ENCODE data around the gene ZNF830. TPM values are rescaled to one million over a fixed set of nuclear protein-coding genes. Genes with fewer than 3 reads are reported as not detected.

ZNF830 gene, protein sequence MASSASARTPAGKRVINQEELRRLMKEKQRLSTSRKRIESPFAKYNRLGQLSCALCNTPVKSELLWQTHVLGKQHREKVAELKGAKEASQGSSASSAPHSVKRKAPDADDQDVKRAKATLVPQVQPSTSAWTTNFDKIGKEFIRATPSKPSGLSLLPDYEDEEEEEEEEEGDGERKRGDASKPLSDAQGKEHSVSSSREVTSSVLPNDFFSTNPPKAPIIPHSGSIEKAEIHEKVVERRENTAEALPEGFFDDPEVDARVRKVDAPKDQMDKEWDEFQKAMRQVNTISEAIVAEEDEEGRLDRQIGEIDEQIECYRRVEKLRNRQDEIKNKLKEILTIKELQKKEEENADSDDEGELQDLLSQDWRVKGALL
- 3.8 and 5.1 TPM in 2 replicates for polyA plus RNA-seq (2011; rRNA removed)
- polyA minus RNA-seq (2011; rRNA and poly(A)+ RNA removed): 2.8 TPM in 2 replicates

DNA sequence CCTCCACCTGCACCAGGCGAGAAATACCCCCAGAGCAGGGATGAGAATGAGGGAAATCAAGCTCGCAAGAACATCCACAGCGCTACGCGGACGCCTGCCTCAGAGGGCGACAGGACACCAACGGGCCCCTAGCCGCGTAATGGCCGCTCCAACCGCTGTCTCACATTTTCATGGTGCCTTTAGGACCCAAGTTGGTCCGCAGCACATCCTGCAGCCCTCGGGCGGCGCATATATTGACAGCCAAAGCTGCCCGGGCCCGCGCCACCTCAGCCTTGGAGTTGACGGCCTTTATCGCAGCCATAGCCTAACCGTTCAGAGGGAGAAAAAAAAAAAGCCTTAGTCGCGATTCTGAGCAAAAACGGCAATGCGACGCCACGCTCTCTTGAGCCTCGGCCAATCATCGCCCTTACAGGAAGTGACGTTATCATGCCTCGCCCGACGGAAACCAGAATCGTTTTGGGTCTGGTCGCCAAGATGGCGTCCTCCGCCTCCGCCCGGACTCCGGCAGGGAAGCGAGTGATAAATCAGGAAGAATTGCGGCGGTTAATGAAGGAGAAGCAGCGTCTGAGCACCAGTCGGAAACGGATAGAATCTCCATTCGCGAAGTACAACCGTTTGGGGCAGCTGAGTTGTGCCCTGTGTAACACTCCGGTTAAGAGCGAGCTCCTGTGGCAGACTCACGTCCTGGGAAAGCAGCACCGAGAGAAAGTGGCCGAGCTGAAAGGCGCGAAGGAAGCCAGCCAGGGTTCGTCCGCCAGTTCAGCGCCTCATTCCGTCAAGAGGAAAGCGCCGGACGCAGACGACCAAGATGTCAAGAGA is at the start of gene ZNF830, which contains the start of gene CCT6B:
TSS of gene ZNF830 (plus strand) at position 448 of the 819 bp plus-strand sequence. CDS start at position 475, 27 bp downstream.
TSS of gene CCT6B (minus strand) at position 368 of the 819 bp plus-strand sequence. CDS start at position 301, 67 bp downstream.
- ChIA-PET CTCF (interaction anchor here (1.3 kb wide), 1 partner anchor 8 kb away, joined by 3 read pairs; no protein-coding TSS in a partner anchor), POLR2A (interaction anchor here (0.7 to 1.0 kb wide), 3 partner anchors 20 to 711 kb away, joined by 3 to 4 read pairs (median 3); no protein-coding TSS in a partner anchor)
- 0 out of 2 replicates have a peak, but pooled peaks cover 1% of the 10 kb centered on the region for H3K36me3 ChIP-seq (ENCODE audit: control insufficient read depth, insufficient read depth, low read length)
- peak within 1 kb of the TSS; percentile 77 for H3K4me3 ChIP-seq (ENCODE audit: low read depth, low read length)
- no peak for TF ChIP-seq CTCF (IDR thresholded peaks at IDR 0.05; ENCODE audit: insufficient read depth, low read depth, low read length)
- H3K27me3 ChIP-seq (ENCODE audit: control insufficient read depth, insufficient read depth, low read length): no peaks in the 10 kb centered on the region
- DNase-seq (ENCODE audit: low read depth): peak; percentile 67

- TF ChIP-seq CTCF (IDR thresholded peaks at IDR 0.05; ENCODE audit: insufficient read depth, low read depth, low read length): no peak
- no peaks in the 10 kb centered on the region; the same call in 1 of the 2 replicates for H3K27me3 ChIP-seq (ENCODE audit: control insufficient read depth, insufficient read depth, low read length)
- ChIA-PET POLR2A (no interaction called here), CTCF (no interaction called here)
- H3K4me3 ChIP-seq (ENCODE audit: low read depth, low read length): no peak overlapping the region
- DNase-seq (ENCODE audit: low read depth): no peak
- H3K36me3 ChIP-seq (ENCODE audit: control insufficient read depth, insufficient read depth, low read length): no peaks in the 10 kb centered on the region
Measured at GRCh38 chr17:34913001-34913400, 48.3 kb upstream of the ZNF830 start.

DNA sequence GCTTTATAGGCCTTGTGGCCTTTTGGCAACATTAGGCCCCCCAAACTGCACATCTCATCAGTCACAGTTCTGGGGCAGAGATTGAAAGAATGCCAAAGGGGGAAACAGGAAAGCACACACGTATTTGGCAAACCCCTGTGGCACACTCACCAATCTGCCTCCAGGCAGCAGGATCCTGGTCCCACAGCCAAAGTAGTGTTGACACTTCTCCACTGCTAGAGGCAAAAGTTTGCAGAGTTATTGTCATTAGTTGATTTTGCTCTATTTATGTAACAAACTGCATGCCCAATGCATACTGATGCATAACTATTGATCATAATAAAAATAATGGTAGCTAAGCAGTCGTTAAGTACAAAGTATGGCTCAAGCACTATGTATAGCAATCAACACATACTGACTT is 45.2 kb upstream of the ZNF830 start:
- TF ChIP-seq CTCF (IDR thresholded peaks at IDR 0.05; ENCODE audit: insufficient read depth, low read depth, low read length): no peak
- H3K4me3 ChIP-seq (ENCODE audit: low read depth, low read length): no peak overlapping the region
- ChIA-PET CTCF (interaction anchor here (0.6 kb wide), 1 partner anchor 18 kb away, joined by 3 read pairs; no protein-coding TSS in a partner anchor), POLR2A (no interaction called here)
- no peak for DNase-seq (ENCODE audit: low read depth)
- no peaks in the 10 kb centered on the region for H3K36me3 ChIP-seq (ENCODE audit: control insufficient read depth, insufficient read depth, low read length)
- no peaks in the 10 kb centered on the region; the same call in 1 of the 2 replicates for H3K27me3 ChIP-seq (ENCODE audit: control insufficient read depth, insufficient read depth, low read length)

- POLR2A ChIA-PET: no interaction called here
- Histone ChIP-seq H3K4me3 (ENCODE audit: low read depth, low read length) (no peak overlapping the region), H3K27me3 (ENCODE audit: control insufficient read depth, insufficient read depth, low read length) (no peaks in the 10 kb centered on the region; the same call in 1 of the 2 replicates), H3K36me3 (ENCODE audit: control insufficient read depth, insufficient read depth, low read length) (no peaks in the 10 kb centered on the region)
- CTCF ChIA-PET: interaction anchor here (1.3 kb wide), 1 partner anchor 26 kb away, joined by 3 read pairs; no protein-coding TSS in a partner anchor
- no peak for DNase-seq (ENCODE audit: low read depth)
- TF ChIP-seq CTCF (IDR thresholded peaks at IDR 0.05; ENCODE audit: insufficient read depth, low read depth, low read length): no peak
Measured at GRCh38 chr17:34917381-34917780, 44.0 kb upstream of the ZNF830 start.
